22Rv1 (cell line): ENCODE data around the gene CCDC122.

Experiments
- H3K27ac ChIP-seq: fragments of 450-650 bp; 2 replicates; pipeline ENCODE4 v1.5.1; 2017
- CTCF ChIP-seq: fragments of 450-650 bp; IDR thresholded peaks from 2 replicates; pipeline ENCODE4 v1.5.1; 2017; ENCODE audit warnings: mild to moderate bottlenecking
- ZFX ChIP-seq: fragments of 450-650 bp; IDR thresholded peaks from 2 replicates; pipeline ENCODE4 v1.6.1; 2017; ENCODE audit warnings: antibody characterized with exemption, borderline replicate concordance

The CCDC122 gene

DNA sequence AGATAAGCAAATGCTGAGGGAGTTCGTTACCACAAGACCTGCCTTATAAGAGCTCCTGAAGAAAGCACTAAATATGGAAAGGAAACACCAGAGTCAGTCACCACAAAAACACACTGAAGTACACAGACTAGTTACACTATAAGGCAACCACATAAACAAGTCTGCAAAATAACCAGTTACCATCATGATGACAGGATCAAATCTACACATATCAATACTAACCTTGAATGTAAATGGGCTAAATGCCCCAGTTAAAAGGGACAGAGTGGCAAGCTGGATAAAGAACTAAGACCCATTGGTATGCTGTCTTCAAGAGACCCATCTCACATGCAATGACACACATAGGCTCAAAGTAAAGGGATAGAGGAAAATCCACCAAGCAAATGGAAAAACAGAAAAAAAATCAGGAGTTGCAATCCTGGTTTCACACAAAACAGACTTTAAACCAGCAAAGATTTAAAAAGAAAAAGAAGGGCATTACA, 26.6 kb downstream of the CCDC122 start:
- TF ChIP-seq CTCF (no peak), ZFX (no peak)
- H3K27ac ChIP-seq: no peak overlapping the region

- no peak overlapping the region for H3K27ac ChIP-seq
- no peak for TF ChIP-seq ZFX
- no peak for TF ChIP-seq CTCF
Measured at GRCh38 chr13:43850873-43851272, 28.7 kb downstream of the CCDC122 start.

GRCh38 chr13:43848001-43848649, 31.4 kb downstream of the CCDC122 start:
- no peak for TF ChIP-seq ZFX
- TF ChIP-seq CTCF: no peak

DNA sequence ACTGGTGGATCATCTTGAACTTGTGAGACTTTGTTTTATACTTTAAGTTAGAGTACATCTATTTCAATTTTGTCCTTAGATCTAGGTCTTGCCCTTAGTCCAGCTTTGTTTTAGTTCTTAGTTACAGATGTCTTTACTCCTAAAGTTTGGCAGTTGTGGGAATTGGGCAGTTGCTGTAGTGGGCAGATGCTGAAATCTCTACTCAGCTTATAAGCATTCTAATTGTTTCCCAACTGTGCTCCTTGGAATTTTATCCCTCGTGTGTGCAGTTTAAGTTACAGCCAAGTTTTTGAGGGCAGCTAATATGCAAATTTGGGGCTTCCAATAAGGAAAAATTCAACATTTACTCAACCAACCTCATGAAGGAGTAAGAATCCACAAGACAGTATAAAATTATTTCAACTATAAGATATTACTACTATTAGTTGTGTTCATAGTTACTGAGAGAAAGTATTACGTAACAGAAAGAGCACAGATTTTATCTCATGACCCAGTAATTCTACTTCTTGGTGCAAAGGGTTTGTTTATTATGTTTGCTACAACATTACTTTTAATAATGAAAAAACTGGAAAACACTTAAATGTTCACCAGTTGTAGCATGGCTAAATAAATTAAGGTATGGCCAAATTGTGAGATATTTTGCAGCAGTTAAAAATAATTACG, 32.9 kb downstream of the CCDC122 start:
- no peak for TF ChIP-seq CTCF
- no peak for TF ChIP-seq ZFX
- no peak overlapping the region for H3K27ac ChIP-seq

More at GRCh38 chr13:43848001-43848649, 31.4 kb downstream of the CCDC122 start:
- no peak overlapping the region for H3K27ac ChIP-seq

- no peak overlapping the region for H3K27ac ChIP-seq
- TF ChIP-seq CTCF (no peak), ZFX (no peak)
Measured at GRCh38 chr13:43838909-43839308, 40.6 kb downstream of the CCDC122 start.

GRCh38 chr13:43835701-43836100, 43.8 kb downstream of the CCDC122 start:
- TF ChIP-seq CTCF: no peak
- no peak for TF ChIP-seq ZFX
- no peak overlapping the region for H3K27ac ChIP-seq

DNA sequence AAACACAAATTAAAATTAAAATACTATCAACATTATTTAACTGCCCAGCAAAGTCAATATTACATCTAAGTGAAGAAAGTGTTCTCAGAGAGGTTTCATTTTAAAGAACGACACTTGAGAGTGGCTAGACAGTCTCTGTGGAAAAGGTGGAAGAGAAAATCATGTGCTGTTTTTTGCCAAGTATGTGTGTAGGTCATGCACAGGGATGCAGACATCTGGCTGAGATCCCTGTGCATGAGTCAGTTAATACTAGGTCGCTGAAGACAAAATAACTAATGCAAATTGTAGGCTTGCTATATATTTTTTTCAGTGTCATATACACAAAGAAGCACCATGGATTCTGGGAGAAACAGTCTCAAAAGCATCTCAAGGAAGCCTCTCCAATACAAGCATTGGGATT, 48.5 kb downstream of the CCDC122 start:
- no peak for TF ChIP-seq ZFX
- no peak for TF ChIP-seq CTCF
- H3K27ac ChIP-seq: no peak overlapping the region
